ENCODE measurements around the gene CPSF4L.

CPSF4L gene

GRCh38 chr17:73289549-73290254, 28.0 kb upstream of the CPSF4L start:
- DNase-seq (ENCODE audit: low read depth) = no peak

- DNase-seq (ENCODE audit: low read depth) = no peak
Measured at GRCh38 chr17:73288534-73289302, 27.0 kb upstream of the CPSF4L start.

- DNase-seq (ENCODE audit: low read depth) = no peak
Measured at GRCh38 chr17:73286863-73287296, 25.2 kb upstream of the CPSF4L start.

GRCh38 chr17:73285916-73286862, 24.5 kb upstream of the CPSF4L start:
- no peak for DNase-seq (ENCODE audit: low read depth)

- no peak for DNase-seq (ENCODE audit: low read depth)
Measured at GRCh38 chr17:73285603-73285908, 23.9 kb upstream of the CPSF4L start.

- no peak for DNase-seq (ENCODE audit: low read depth)
Measured at GRCh38 chr17:73284906-73285602, 23.4 kb upstream of the CPSF4L start.

GRCh38 chr17:73284354-73284753, 22.7 kb upstream of the CPSF4L start:
- DNase-seq (ENCODE audit: low read depth) = no peak

- no peak for DNase-seq (ENCODE audit: low read depth)
Measured at GRCh38 chr17:73283841-73284282, 22.2 kb upstream of the CPSF4L start.

GRCh38 chr17:73283250-73283649, 21.6 kb upstream of the CPSF4L start:
- no peak for DNase-seq (ENCODE audit: low read depth)

GRCh38 chr17:73282629-73283028, 20.9 kb upstream of the CPSF4L start:
- no peak for DNase-seq (ENCODE audit: low read depth)

- no peak for DNase-seq (ENCODE audit: low read depth)
Measured at GRCh38 chr17:73281928-73282327, 20.2 kb upstream of the CPSF4L start.

- no peak for DNase-seq (ENCODE audit: low read depth)
Measured at GRCh38 chr17:73280191-73280590, 18.5 kb upstream of the CPSF4L start.

- DNase-seq (ENCODE audit: low read depth) = no peak
Measured at GRCh38 chr17:73279704-73280103, 18.0 kb upstream of the CPSF4L start.

- DNase-seq (ENCODE audit: low read depth) = no peak
Measured at GRCh38 chr17:73278465-73279453, 17.1 kb upstream of the CPSF4L start.

- no peak for DNase-seq (ENCODE audit: low read depth)
Measured at GRCh38 chr17:73278049-73278464, 16.4 kb upstream of the CPSF4L start.

- no peak for DNase-seq (ENCODE audit: low read depth)
Measured at GRCh38 chr17:73274490-73274889, 12.8 kb upstream of the CPSF4L start.

- no peak for DNase-seq (ENCODE audit: low read depth)
Measured at GRCh38 chr17:73272906-73273218, 11.2 kb upstream of the CPSF4L start.

- DNase-seq (ENCODE audit: low read depth) = no peak
Measured at GRCh38 chr17:73271072-73271471, 9.4 kb upstream of the CPSF4L start.

GRCh38 chr17:73269791-73270190, 8.1 kb upstream of the CPSF4L start:
- DNase-seq (ENCODE audit: low read depth) = no peak

- no peak for DNase-seq (ENCODE audit: low read depth)
Measured at GRCh38 chr17:73269329-73269615, 7.6 kb upstream of the CPSF4L start.
